SK-N-SH treated with all-trans-retinoic acid at 6 μM for 48 hours (cell line): Measurements from ENCODE around the gene LMAN1L.

Source experiments
- ATAC-seq: fragments of 200-7000 bp; cut with Tn5 transposase; 3 replicates; pipeline ENCODE4 v1.9.1; 2020; ENCODE audit warnings: mild to moderate bottlenecking, moderate library complexity
- ARNTL ChIP-seq: fragments of 450-650 bp; formaldehyde crosslinking; IDR thresholded peaks from 2 replicates; pipeline ENCODE4 v1.5.0; 2020; ENCODE audit warnings: low read depth, mild to moderate bottlenecking, moderate library complexity, borderline replicate concordance
- BACH2 ChIP-seq: fragments of 250-450 bp; sonication (Bioruptor Pico); IDR thresholded peaks from 2 replicates; pipeline ENCODE4 v1.9.0; 2021; ENCODE audit warnings: mild to moderate bottlenecking, borderline replicate concordance
- CSDC2 ChIP-seq: fragments of 250-450 bp; sonication (Bioruptor Pico); IDR thresholded peaks from 2 replicates; pipeline ENCODE4 v1.5.0; 2020; ENCODE audit warnings: mild to moderate bottlenecking, moderate library complexity
- ESRRG ChIP-seq: fragments of 250-450 bp; sonication (Bioruptor Pico); IDR thresholded peaks from 2 replicates; pipeline ENCODE4 v1.6.1; 2021; ENCODE audit warnings: mild to moderate bottlenecking
- GLIS3 ChIP-seq: fragments of 250-450 bp; sonication (Bioruptor Pico); IDR thresholded peaks from 2 replicates; pipeline ENCODE4 v1.5.0; 2020; ENCODE audit warnings: mild to moderate bottlenecking, moderate library complexity
- PPARA ChIP-seq: fragments of 250-450 bp; sonication (Bioruptor Pico); IDR thresholded peaks from 2 replicates; pipeline ENCODE4 v1.5.0; 2020; ENCODE audit warnings: mild to moderate bottlenecking, borderline replicate concordance
- RARB ChIP-seq: fragments of 250-450 bp; sonication (Bioruptor Pico); IDR thresholded peaks from 2 replicates; pipeline ENCODE4 v1.8.0; 2021; ENCODE audit warnings: mild to moderate bottlenecking, moderate library complexity
- SNAI2 ChIP-seq: fragments of 250-450 bp; sonication (Bioruptor Pico); IDR thresholded peaks from 2 replicates; pipeline ENCODE4 v1.5.0; 2020; ENCODE audit warnings: mild to moderate bottlenecking, moderate library complexity
- TCF4 ChIP-seq: fragments of 250-450 bp; sonication (Bioruptor Pico); IDR thresholded peaks from 2 replicates; pipeline ENCODE4 v1.8.0; 2021; ENCODE audit warnings: mild to moderate bottlenecking, moderate library complexity, borderline replicate concordance
- TOX ChIP-seq: fragments of 250-450 bp; sonication (Bioruptor Pico); IDR thresholded peaks from 2 replicates; pipeline ENCODE4 v1.8.0; 2021; ENCODE audit warnings: mild to moderate bottlenecking, moderate library complexity, borderline replicate concordance
- ZC3H10 ChIP-seq: fragments of 250-450 bp; sonication (Bioruptor Pico); IDR thresholded peaks from 2 replicates; pipeline ENCODE4 v1.5.1; 2021; ENCODE audit warnings: mild to moderate bottlenecking, moderate library complexity
- ZFP3 ChIP-seq: fragments of 250-450 bp; sonication (Bioruptor Pico); IDR thresholded peaks from 2 replicates; pipeline ENCODE4 v1.5.0; 2020; ENCODE audit warnings: mild to moderate bottlenecking, moderate library complexity
- ZFP30 ChIP-seq: fragments of 450-650 bp; formaldehyde crosslinking; IDR thresholded peaks from 2 replicates; pipeline ENCODE4 v1.5.0; 2022; ENCODE audit warnings: mild to moderate bottlenecking, moderate library complexity
- ZNF565 ChIP-seq: fragments of 450-650 bp; formaldehyde crosslinking; conservative IDR thresholded peaks from 2 replicates; pipeline ENCODE4 v1.5.0; 2020; ENCODE audit warnings: low read depth, mild to moderate bottlenecking, moderate library complexity
- TF ChIP-seq, protein P1 (sequence below): fragments of 250-450 bp; sonication (Bioruptor Pico); IDR thresholded peaks from 2 replicates; pipeline ENCODE4 v1.8.0; 2021; ENCODE audit warnings: low read depth, mild to moderate bottlenecking, moderate library complexity, borderline replicate concordance
- TF ChIP-seq, protein P2 (sequence below): fragments of 250-450 bp; sonication (Bioruptor Pico); IDR thresholded peaks from 2 replicates; pipeline ENCODE4 v1.5.1; 2020; ENCODE audit warnings: low read depth, mild to moderate bottlenecking, moderate library complexity
- TF ChIP-seq, protein P3 (sequence below): fragments of 250-450 bp; sonication (Bioruptor Pico); IDR thresholded peaks from 2 replicates; pipeline ENCODE4 v1.5.1; 2021; ENCODE audit warnings: mild to moderate bottlenecking, moderate library complexity
- TF ChIP-seq, protein P4 (sequence below): fragments of 250-450 bp; sonication (Bioruptor Pico); IDR thresholded peaks from 2 replicates; pipeline ENCODE4 v1.5.0; 2020; ENCODE audit warnings: mild to moderate bottlenecking, moderate library complexity
- TF ChIP-seq, protein P5 (sequence below): fragments of 250-450 bp; sonication (Bioruptor Pico); IDR thresholded peaks from 2 replicates; pipeline ENCODE4 v1.8.0; 2020; ENCODE audit warnings: mild to moderate bottlenecking, moderate library complexity, borderline replicate concordance

Gene LMAN1L

DNA sequence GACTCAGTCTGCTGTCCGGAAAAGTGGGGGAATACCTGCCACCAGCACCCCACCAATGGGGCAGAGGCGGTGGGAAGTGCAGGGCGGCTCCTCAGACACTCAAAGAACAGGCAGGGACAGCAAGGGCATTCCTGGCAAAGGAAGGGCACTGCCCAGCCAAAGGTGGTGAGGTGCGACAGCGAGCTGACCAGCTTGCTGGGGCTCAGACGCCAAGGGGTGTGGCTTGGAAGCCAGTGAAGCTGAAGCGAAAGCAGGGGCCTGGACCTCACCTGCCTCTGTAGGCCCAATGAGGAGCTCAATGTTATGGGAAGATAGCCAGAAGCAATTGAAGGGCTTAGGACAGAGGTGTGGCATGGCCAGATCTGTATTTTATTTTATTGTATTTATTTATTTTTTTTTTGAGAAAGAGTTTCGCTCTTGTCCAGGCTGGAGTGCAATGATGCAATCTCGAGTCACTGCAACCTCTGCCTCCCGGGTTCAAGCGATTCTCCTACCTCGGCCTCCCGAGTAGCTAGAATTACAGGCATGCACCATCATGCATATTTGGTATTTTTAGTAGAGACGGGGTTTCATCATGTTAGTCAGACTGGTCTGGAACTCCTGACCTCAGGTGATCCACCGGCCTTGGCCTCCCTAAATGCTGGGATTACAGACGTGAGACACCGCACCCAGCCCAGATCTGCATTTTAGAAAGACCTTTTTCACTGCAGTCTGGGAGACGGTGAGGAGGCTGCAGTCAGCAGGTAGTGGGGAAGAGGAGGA is 4.4 kb upstream of the LMAN1L start:
- no peak for ATAC-seq
- TF ChIP-seq, protein P1, sequence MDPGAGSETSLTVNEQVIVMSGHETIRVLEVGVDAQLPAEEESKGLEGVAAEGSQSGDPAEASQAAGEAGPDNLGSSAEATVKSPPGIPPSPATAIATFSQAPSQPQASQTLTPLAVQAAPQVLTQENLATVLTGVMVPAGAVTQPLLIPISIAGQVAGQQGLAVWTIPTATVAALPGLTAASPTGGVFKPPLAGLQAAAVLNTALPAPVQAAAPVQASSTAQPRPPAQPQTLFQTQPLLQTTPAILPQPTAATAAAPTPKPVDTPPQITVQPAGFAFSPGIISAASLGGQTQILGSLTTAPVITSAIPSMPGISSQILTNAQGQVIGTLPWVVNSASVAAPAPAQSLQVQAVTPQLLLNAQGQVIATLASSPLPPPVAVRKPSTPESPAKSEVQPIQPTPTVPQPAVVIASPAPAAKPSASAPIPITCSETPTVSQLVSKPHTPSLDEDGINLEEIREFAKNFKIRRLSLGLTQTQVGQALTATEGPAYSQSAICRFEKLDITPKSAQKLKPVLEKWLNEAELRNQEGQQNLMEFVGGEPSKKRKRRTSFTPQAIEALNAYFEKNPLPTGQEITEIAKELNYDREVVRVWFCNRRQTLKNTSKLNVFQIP (CRISPR knock-in tag): no peak
- TF ChIP-seq TCF4 (CRISPR knock-in tag): no peak
- TF ChIP-seq, protein P2, sequence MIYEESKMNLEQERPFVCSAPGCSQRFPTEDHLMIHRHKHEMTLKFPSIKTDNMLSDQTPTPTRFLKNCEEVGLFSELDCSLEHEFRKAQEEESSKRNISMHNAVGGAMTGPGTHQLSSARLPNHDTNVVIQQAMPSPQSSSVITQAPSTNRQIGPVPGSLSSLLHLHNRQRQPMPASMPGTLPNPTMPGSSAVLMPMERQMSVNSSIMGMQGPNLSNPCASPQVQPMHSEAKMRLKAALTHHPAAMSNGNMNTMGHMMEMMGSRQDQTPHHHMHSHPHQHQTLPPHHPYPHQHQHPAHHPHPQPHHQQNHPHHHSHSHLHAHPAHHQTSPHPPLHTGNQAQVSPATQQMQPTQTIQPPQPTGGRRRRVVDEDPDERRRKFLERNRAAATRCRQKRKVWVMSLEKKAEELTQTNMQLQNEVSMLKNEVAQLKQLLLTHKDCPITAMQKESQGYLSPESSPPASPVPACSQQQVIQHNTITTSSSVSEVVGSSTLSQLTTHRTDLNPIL (CRISPR knock-in tag): no peak

DNA sequence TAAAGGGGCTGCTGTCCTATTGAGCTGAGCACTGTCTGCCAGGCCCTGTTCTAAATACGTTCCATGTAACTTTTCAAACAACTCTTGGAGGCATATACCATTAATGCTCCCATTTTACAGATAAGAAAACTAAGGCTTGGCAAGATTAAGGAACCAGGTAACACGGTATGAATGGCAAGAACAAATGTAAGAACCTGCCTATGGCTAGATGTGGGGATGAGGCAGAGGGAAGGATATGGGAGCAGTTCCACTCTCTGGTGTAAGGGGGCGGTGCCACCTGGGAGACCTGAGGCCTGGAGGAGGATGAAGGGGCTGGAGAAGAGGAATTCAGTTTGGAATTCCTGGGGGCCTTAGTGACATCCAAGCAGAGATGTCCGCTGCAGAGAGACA is 3.8 kb upstream of the LMAN1L start:
- peak; percentile 19 for ATAC-seq
- no peak for TF ChIP-seq GLIS3 (CRISPR knock-in tag)
- no peak for TF ChIP-seq BACH2 (CRISPR knock-in tag)
- TF ChIP-seq SNAI2 (CRISPR knock-in tag): no peak
- TF ChIP-seq CSDC2 (CRISPR knock-in tag): no peak
- TF ChIP-seq ARNTL (CRISPR knock-in tag): no peak
- TF ChIP-seq TCF4 (CRISPR knock-in tag): no peak
- no peak for TF ChIP-seq TOX (CRISPR knock-in tag)
- no peak for TF ChIP-seq ESRRG (CRISPR knock-in tag)
- TF ChIP-seq, protein P3, sequence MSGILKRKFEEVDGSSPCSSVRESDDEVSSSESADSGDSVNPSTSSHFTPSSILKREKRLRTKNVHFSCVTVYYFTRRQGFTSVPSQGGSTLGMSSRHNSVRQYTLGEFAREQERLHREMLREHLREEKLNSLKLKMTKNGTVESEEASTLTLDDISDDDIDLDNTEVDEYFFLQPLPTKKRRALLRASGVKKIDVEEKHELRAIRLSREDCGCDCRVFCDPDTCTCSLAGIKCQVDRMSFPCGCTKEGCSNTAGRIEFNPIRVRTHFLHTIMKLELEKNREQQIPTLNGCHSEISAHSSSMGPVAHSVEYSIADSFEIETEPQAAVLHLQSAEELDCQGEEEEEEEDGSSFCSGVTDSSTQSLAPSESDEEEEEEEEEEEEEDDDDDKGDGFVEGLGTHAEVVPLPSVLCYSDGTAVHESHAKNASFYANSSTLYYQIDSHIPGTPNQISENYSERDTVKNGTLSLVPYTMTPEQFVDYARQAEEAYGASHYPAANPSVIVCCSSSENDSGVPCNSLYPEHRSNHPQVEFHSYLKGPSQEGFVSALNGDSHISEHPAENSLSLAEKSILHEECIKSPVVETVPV (CRISPR knock-in tag): no peak
- no peak for TF ChIP-seq ZFP3

DNA sequence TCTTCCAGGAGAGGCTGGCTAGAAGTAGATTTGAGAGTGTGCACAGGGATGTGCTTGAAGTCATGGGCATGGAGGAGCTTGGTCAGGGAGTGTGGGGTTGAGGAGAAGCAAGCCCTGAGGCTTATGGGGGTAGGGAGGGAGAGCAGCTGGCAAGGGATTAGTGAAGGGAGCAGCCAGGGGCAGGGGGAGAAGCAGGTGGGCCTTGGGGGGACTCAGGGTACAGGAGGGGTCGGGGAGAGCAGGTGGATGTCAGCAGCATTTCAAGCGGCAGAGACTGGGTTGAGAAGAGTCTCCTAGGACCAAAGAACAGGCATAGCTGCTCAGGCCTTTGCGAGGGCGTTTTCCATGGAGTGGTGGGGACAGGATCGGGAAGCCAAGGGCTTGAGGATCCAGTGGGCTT is 3.4 kb upstream of the LMAN1L start:
- no peak; the same call in 2 of the 3 replicates for ATAC-seq
- TF ChIP-seq, protein P1 (CRISPR knock-in tag): no peak
- no peak for TF ChIP-seq RARB
- no peak for TF ChIP-seq ZFP3
- TF ChIP-seq, protein P4, sequence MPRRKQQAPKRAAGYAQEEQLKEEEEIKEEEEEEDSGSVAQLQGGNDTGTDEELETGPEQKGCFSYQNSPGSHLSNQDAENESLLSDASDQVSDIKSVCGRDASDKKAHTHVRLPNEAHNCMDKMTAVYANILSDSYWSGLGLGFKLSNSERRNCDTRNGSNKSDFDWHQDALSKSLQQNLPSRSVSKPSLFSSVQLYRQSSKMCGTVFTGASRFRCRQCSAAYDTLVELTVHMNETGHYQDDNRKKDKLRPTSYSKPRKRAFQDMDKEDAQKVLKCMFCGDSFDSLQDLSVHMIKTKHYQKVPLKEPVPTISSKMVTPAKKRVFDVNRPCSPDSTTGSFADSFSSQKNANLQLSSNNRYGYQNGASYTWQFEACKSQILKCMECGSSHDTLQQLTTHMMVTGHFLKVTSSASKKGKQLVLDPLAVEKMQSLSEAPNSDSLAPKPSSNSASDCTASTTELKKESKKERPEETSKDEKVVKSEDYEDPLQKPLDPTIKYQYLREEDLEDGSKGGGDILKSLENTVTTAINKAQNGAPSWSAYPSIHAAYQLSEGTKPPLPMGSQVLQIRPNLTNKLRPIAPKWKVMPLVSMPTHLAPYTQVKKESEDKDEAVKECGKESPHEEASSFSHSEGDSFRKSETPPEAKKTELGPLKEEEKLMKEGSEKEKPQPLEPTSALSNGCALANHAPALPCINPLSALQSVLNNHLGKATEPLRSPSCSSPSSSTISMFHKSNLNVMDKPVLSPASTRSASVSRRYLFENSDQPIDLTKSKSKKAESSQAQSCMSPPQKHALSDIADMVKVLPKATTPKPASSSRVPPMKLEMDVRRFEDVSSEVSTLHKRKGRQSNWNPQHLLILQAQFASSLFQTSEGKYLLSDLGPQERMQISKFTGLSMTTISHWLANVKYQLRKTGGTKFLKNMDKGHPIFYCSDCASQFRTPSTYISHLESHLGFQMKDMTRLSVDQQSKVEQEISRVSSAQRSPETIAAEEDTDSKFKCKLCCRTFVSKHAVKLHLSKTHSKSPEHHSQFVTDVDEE (CRISPR knock-in tag): no peak
- no peak for TF ChIP-seq PPARA
- TF ChIP-seq, protein P5, sequence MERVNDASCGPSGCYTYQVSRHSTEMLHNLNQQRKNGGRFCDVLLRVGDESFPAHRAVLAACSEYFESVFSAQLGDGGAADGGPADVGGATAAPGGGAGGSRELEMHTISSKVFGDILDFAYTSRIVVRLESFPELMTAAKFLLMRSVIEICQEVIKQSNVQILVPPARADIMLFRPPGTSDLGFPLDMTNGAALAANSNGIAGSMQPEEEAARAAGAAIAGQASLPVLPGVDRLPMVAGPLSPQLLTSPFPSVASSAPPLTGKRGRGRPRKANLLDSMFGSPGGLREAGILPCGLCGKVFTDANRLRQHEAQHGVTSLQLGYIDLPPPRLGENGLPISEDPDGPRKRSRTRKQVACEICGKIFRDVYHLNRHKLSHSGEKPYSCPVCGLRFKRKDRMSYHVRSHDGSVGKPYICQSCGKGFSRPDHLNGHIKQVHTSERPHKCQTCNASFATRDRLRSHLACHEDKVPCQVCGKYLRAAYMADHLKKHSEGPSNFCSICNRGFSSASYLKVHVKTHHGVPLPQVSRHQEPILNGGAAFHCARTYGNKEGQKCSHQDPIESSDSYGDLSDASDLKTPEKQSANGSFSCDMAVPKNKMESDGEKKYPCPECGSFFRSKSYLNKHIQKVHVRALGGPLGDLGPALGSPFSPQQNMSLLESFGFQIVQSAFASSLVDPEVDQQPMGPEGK (CRISPR knock-in tag): no peak
- TF ChIP-seq, protein P3 (CRISPR knock-in tag): no peak
- no peak for TF ChIP-seq ZFP30 (CRISPR knock-in tag)
- TF ChIP-seq CSDC2 (CRISPR knock-in tag): no peak
- TF ChIP-seq ARNTL (CRISPR knock-in tag): no peak
- TF ChIP-seq TCF4 (CRISPR knock-in tag): no peak
- no peak for TF ChIP-seq TOX (CRISPR knock-in tag)
- no peak for TF ChIP-seq SNAI2 (CRISPR knock-in tag)
- TF ChIP-seq ZC3H10 (CRISPR knock-in tag): no peak
- TF ChIP-seq ZNF565: no peak
- TF ChIP-seq GLIS3 (CRISPR knock-in tag): no peak
